Activated T-cell treated with anti-CD3 and anti-CD28 coated beads, Interleukin-2, amount 50 U/mL, for 72 hours (primary cell): ENCODE data around the gene ASCC1. TPM values are rescaled to one million over a fixed set of nuclear protein-coding genes. Genes with fewer than 3 reads are reported as not detected.
A peak's percentile ranks its signal among the peaks of the same experiment; 100 is the strongest.
"Not testable (repeated sequence)": the region's sequence is repeated elsewhere in the genome, so short reads cannot be mapped to it uniquely, and the experiment has no call there.

Source experiments
- ATAC-seq, 2 donors: fragments of 150-1000 bp; cut with Tn5 transposase; replicated peaks in 1 of 2; 2 replicates each; pipeline ENCODE4 v1.10.0; 2021; ENCODE audit warnings: moderate library complexity in 2 of 2, mild to moderate bottlenecking in 1 of 2
- DNase-seq, 2 donors: peaks; one replicate each; pipeline ENCODE4 v3.0.0; 2021 to 2022; ENCODE audit warnings: mixed read lengths in 1 of 2
- H3K27ac Mint-ChIP-seq: one replicate; pipeline ENCODE4 v1.8.0; 2022; ENCODE audit warnings: mild to moderate bottlenecking, moderate library complexity, mixed read lengths
- H3K27me3 Mint-ChIP-seq: one replicate; pipeline ENCODE4 v1.8.0; 2022; ENCODE audit warnings: low read depth, mixed read lengths
- H3K36me3 Mint-ChIP-seq, 2 donors: one replicate each; pipeline ENCODE4 v1.8.0; 2022; ENCODE audit warnings: mixed read lengths in 2 of 2, mild to moderate bottlenecking in 1 of 2; ENCODE audit not compliant: insufficient read depth in 2 of 2
- H3K4me1 Mint-ChIP-seq: one replicate; pipeline ENCODE4 v1.8.0; 2022; ENCODE audit warnings: low read depth, mixed read lengths
- H3K4me3 Mint-ChIP-seq, 2 donors: one replicate each; pipeline ENCODE4 v1.8.0; 2022; ENCODE audit warnings: mild to moderate bottlenecking in 2 of 2, mixed read lengths in 2 of 2, moderate library complexity in 2 of 2
- H3K9me3 Mint-ChIP-seq, 2 donors: one replicate each; pipeline ENCODE4 v1.8.0; 2022; ENCODE audit warnings: mixed read lengths in 2 of 2
- total RNA-seq, 2 donors: library from RNA; stranded (reverse); gene quantifications; one replicate each; pipeline ENCODE4 v1.2.3, GENCODE V29; 2022

The ASCC1 gene
- total RNA-seq, 2 donors from 2014 or later = 81.2 to 84.3 TPM

- Mint-ChIP-seq H3K36me3 (peaks cover 5 to 25% of the 10 kb centered on the region in 2 donors), H3K4me1 (peaks cover 61% of the 10 kb centered on the region), H3K9me3 (no peaks in the 10 kb centered on the region), H3K27ac (peak overlapping the region; percentile 96), H3K4me3 (peak overlapping the region; percentile 70 to 84), H3K27me3 (no peaks in the 10 kb centered on the region)
- ATAC-seq = peak; percentile 52 to 67
- DNase-seq = no peak
Measured at GRCh38 chr10:72223743-72224101, 7.6 kb upstream of the ASCC1 start.

- H3K4me1 Mint-ChIP-seq = peaks cover 64% of the 10 kb centered on the region
- peaks cover 7 to 28% of the 10 kb centered on the region in 2 donors for H3K36me3 Mint-ChIP-seq
- no peaks in the 10 kb centered on the region for H3K9me3 Mint-ChIP-seq
- no peak overlapping the region for H3K4me3 Mint-ChIP-seq
- ATAC-seq = no peak
- H3K27ac Mint-ChIP-seq = no peak overlapping the region
- no peaks in the 10 kb centered on the region for H3K27me3 Mint-ChIP-seq
- no peak for DNase-seq
Measured at GRCh38 chr10:72221278-72221677, 5.2 kb upstream of the ASCC1 start.

GRCh38 chr10:72220637-72221036, 4.6 kb upstream of the ASCC1 start:
- no peak for DNase-seq
- no peak overlapping the region for H3K27ac Mint-ChIP-seq
- ATAC-seq = no peak
- peaks cover 7 to 29% of the 10 kb centered on the region in 2 donors for H3K36me3 Mint-ChIP-seq
- no peak overlapping the region for H3K4me3 Mint-ChIP-seq
- H3K4me1 Mint-ChIP-seq = peaks cover 62% of the 10 kb centered on the region
- H3K9me3 Mint-ChIP-seq = no peaks in the 10 kb centered on the region
- H3K27me3 Mint-ChIP-seq = no peaks in the 10 kb centered on the region

GRCh38 chr10:72219235-72219814, 3.2 kb upstream of the ASCC1 start:
- ATAC-seq = no peak
- no peaks in the 10 kb centered on the region for H3K9me3 Mint-ChIP-seq
- no peak for DNase-seq
- H3K4me3 Mint-ChIP-seq = peak overlapping the region; percentile 79 to 93
- H3K27ac Mint-ChIP-seq = peak overlapping the region; percentile 100
- peaks cover 5 to 25% of the 10 kb centered on the region in 2 donors for H3K36me3 Mint-ChIP-seq
- H3K4me1 Mint-ChIP-seq = peaks cover 71% of the 10 kb centered on the region
- H3K27me3 Mint-ChIP-seq = no peaks in the 10 kb centered on the region

- Mint-ChIP-seq H3K4me3 (peak overlapping the region; percentile 79 to 93), H3K36me3 (peaks cover 5 to 21% of the 10 kb centered on the region in 2 donors), H3K27me3 (no peaks in the 10 kb centered on the region), H3K27ac (peak overlapping the region; percentile 100), H3K4me1 (peaks cover 68% of the 10 kb centered on the region), H3K9me3 (no peaks in the 10 kb centered on the region)
- ATAC-seq (no peak), DNase-seq (no peak)
Measured at GRCh38 chr10:72218726-72219125, 2.6 kb upstream of the ASCC1 start.

- Mint-ChIP-seq H3K27ac (peak overlapping the region; percentile 100), H3K4me3 (peak overlapping the region; percentile 79 to 93), H3K27me3 (no peaks in the 10 kb centered on the region), H3K4me1 (peaks cover 68% of the 10 kb centered on the region), H3K36me3 (peaks cover 5 to 19% of the 10 kb centered on the region in 2 donors), H3K9me3 (no peaks in the 10 kb centered on the region)
- ATAC-seq = peak; percentile 61 to 64
- peak in 1 of 2 donors; percentile 17 for DNase-seq
Measured at GRCh38 chr10:72218325-72218724, 2.2 kb upstream of the ASCC1 start.

GRCh38 chr10:72211832-72212231, 4.2 kb downstream of the ASCC1 start:
- H3K36me3 Mint-ChIP-seq = peaks cover 8 to 28% of the 10 kb centered on the region in 2 donors
- H3K4me1 Mint-ChIP-seq = peaks cover 53% of the 10 kb centered on the region
- DNase-seq, ATAC-seq, H3K27me3 Mint-ChIP-seq, H3K9me3 Mint-ChIP-seq: not testable (repeated sequence)
- H3K4me3 Mint-ChIP-seq = peak overlapping the region in 1 of 2 donors; percentile 32
- peak overlapping the region; percentile 73 for H3K27ac Mint-ChIP-seq

GRCh38 chr10:72211381-72211780, 4.7 kb downstream of the ASCC1 start:
- not testable (repeated sequence) for H3K9me3 Mint-ChIP-seq, DNase-seq, H3K4me3 Mint-ChIP-seq, ATAC-seq, H3K27me3 Mint-ChIP-seq
- Mint-ChIP-seq H3K27ac (peak overlapping the region; percentile 73), H3K36me3 (peaks cover 8 to 26% of the 10 kb centered on the region in 2 donors), H3K4me1 (peaks cover 52% of the 10 kb centered on the region)

- Mint-ChIP-seq H3K36me3 (peaks cover 10 to 30% of the 10 kb centered on the region in 2 donors), H3K4me3 (peak overlapping the region; percentile 8 to 47), H3K27ac (peak overlapping the region; percentile 85), H3K4me1 (peaks cover 39% of the 10 kb centered on the region)
- peak; percentile 59 to 84 for ATAC-seq
- not testable (repeated sequence) for H3K27me3 Mint-ChIP-seq, H3K9me3 Mint-ChIP-seq, DNase-seq
Measured at GRCh38 chr10:72208526-72208925, 7.5 kb downstream of the ASCC1 start.

- peaks cover 23% of the 10 kb centered on the region for H3K4me1 Mint-ChIP-seq
- H3K36me3 Mint-ChIP-seq = peaks cover 10 to 27% of the 10 kb centered on the region in 2 donors
- H3K9me3 Mint-ChIP-seq = no peaks in the 10 kb centered on the region
- DNase-seq = no peak
- no peak overlapping the region for H3K27ac Mint-ChIP-seq
- H3K4me3 Mint-ChIP-seq = no peak overlapping the region
- ATAC-seq = no peak
- no peaks in the 10 kb centered on the region for H3K27me3 Mint-ChIP-seq
Measured at GRCh38 chr10:72206511-72207229, 9.4 kb downstream of the ASCC1 start.

- no peaks in the 10 kb centered on the region for H3K27me3 Mint-ChIP-seq
- H3K9me3 Mint-ChIP-seq = no peaks in the 10 kb centered on the region
- DNase-seq = no peak
- H3K4me3 Mint-ChIP-seq = no peak overlapping the region
- peaks cover 6 to 22% of the 10 kb centered on the region in 2 donors for H3K36me3 Mint-ChIP-seq
- peaks cover 12% of the 10 kb centered on the region for H3K4me1 Mint-ChIP-seq
- no peak for ATAC-seq
- no peak overlapping the region for H3K27ac Mint-ChIP-seq
Measured at GRCh38 chr10:72204724-72205123, 11.4 kb downstream of the ASCC1 start.

GRCh38 chr10:72204296-72204695, 11.8 kb downstream of the ASCC1 start:
- no peak overlapping the region for H3K4me3 Mint-ChIP-seq
- DNase-seq (no peak), ATAC-seq (no peak)

GRCh38 chr10:72201293-72201692, 14.8 kb downstream of the ASCC1 start:
- H3K4me1 Mint-ChIP-seq = no peaks in the 10 kb centered on the region
- no peak for DNase-seq
- peaks cover 5 to 19% of the 10 kb centered on the region in 2 donors for H3K36me3 Mint-ChIP-seq
- ATAC-seq = no peak
- H3K9me3 Mint-ChIP-seq = no peaks in the 10 kb centered on the region
- no peak overlapping the region for H3K4me3 Mint-ChIP-seq
- peak overlapping the region; percentile 34 for H3K27ac Mint-ChIP-seq
- no peaks in the 10 kb centered on the region for H3K27me3 Mint-ChIP-seq

More at GRCh38 chr10:72204296-72204695, 11.8 kb downstream of the ASCC1 start:
- H3K9me3 Mint-ChIP-seq = no peaks in the 10 kb centered on the region
- H3K27ac Mint-ChIP-seq = no peak overlapping the region
- H3K27me3 Mint-ChIP-seq = no peaks in the 10 kb centered on the region
- H3K4me1 Mint-ChIP-seq = peaks cover 11% of the 10 kb centered on the region
- peaks cover 8 to 24% of the 10 kb centered on the region in 2 donors for H3K36me3 Mint-ChIP-seq
